GM23338 (cell line): ENCODE data around the gene C1R. TPM values are rescaled to one million over a fixed set of nuclear protein-coding genes. Genes with fewer than 3 reads are reported as not detected.

Experiments
- ATAC-seq: fragments of 200-7000 bp; cut with Tn5 transposase; 3 replicates; pipeline ENCODE4 v1.9.1; 2020
- DNase-seq: peaks from one replicate; pipeline ENCODE4 v3.0.0-alpha.2; 2015; ENCODE audit warnings: low spot score
- H2AFZ ChIP-seq: fragments of 200-600 bp; sonication (generic); 2 replicates; pipeline ENCODE4 v1.8.0; 2016; ENCODE audit warnings: antibody characterized with exemption, mild to moderate bottlenecking, moderate library complexity
- H3F3A ChIP-seq: fragments of 200-600 bp; sonication (generic); replicated peaks from 2 replicates; pipeline ENCODE4 v1.8.0; 2017; ENCODE audit warnings: antibody characterized with exemption, mixed run types, low read depth
- H3K27ac ChIP-seq: fragments of 200-600 bp; sonication (generic); 2 replicates; pipeline ENCODE4 v1.6.1; 2016; ENCODE audit warnings: low read depth
- H3K27me3 ChIP-seq: fragments of 200-600 bp; sonication (generic); 2 replicates; pipeline ENCODE4 v1.8.0; 2016; ENCODE audit warnings: mild to moderate bottlenecking, mixed run types, moderate library complexity; ENCODE audit not compliant: insufficient read depth
- H3K36me3 ChIP-seq: fragments of 200-600 bp; sonication (generic); 2 replicates; pipeline ENCODE4 v1.8.0; 2016; ENCODE audit warnings: mild to moderate bottlenecking; ENCODE audit not compliant: insufficient read depth
- H3K4me1 ChIP-seq: fragments of 200-600 bp; sonication (generic); 2 replicates; pipeline ENCODE4 v1.8.0; 2016; ENCODE audit warnings: mild to moderate bottlenecking, moderate library complexity; ENCODE audit not compliant: insufficient read depth
- H3K4me2 ChIP-seq: fragments of 200-600 bp; sonication (generic); 2 replicates; pipeline ENCODE4 v1.7.1; 2017; ENCODE audit warnings: mixed run types
- H3K4me3 ChIP-seq: fragments of 200-600 bp; sonication (generic); 2 replicates; pipeline ENCODE4 v1.6.1; 2016; ENCODE audit warnings: mixed run types
- H3K79me2 ChIP-seq: fragments of 200-600 bp; sonication (generic); replicated peaks from 2 replicates; pipeline ENCODE4 v1.8.0; 2017; ENCODE audit warnings: mild to moderate bottlenecking; ENCODE audit not compliant: insufficient read depth
- H3K9me2 ChIP-seq: fragments of 200-600 bp; sonication (generic); 2 replicates; pipeline ENCODE4 v1.8.0; 2017; ENCODE audit not compliant: insufficient read depth
- H4K20me1 ChIP-seq: fragments of 200-600 bp; sonication (generic); replicated peaks from 2 replicates; pipeline ENCODE4 v1.8.0; 2017; ENCODE audit warnings: mild to moderate bottlenecking; ENCODE audit not compliant: insufficient read depth
- H3K27ac Mint-ChIP-seq: 2 replicates; pipeline ENCODE4 v1.8.0; 2020; ENCODE audit warnings: inconsistent platforms, mild to moderate bottlenecking, moderate library complexity, mixed read lengths
- H3K27me3 Mint-ChIP-seq: 3 replicates; pipeline ENCODE4 v1.8.0; 2022; ENCODE audit warnings: low read depth, mild to moderate bottlenecking, moderate library complexity, mixed read lengths, inconsistent platforms; ENCODE audit not compliant: insufficient read depth, poor library complexity
- H3K36me3 Mint-ChIP-seq: 3 replicates; pipeline ENCODE4 v1.8.0; 2021; ENCODE audit warnings: low read depth, mild to moderate bottlenecking, inconsistent platforms, moderate library complexity, mixed read lengths
- H3K4me1 Mint-ChIP-seq: 3 replicates; pipeline ENCODE4 v1.8.0; 2020; ENCODE audit warnings: mild to moderate bottlenecking, inconsistent platforms, mixed read lengths
- H3K4me3 Mint-ChIP-seq: 3 replicates; pipeline ENCODE4 v1.8.0; 2021; ENCODE audit warnings: moderate library complexity, mild to moderate bottlenecking, inconsistent platforms, mixed read lengths
- H3K9me3 Mint-ChIP-seq: 3 replicates; pipeline ENCODE4 v1.8.0; 2020; ENCODE audit warnings: moderate library complexity, mild to moderate bottlenecking, inconsistent platforms, mixed read lengths
- EZH2 ChIP-seq: fragments of 200-600 bp; sonication (generic); IDR thresholded peaks from one replicate; pipeline ENCODE4 v1.8.0; 2017; ENCODE audit warnings: antibody characterized with exemption, mild to moderate bottlenecking, low read depth; ENCODE audit not compliant: unreplicated experiment
- NANOG ChIP-seq: IDR thresholded peaks from 2 replicates; pipeline ENCODE4 v1.6.1; 2016; ENCODE audit warnings: antibody characterized with exemption, borderline replicate concordance
- STAT1 ChIP-seq: IDR thresholded peaks from one replicate; pipeline ENCODE4 v1.6.1; 2016; ENCODE audit warnings: antibody characterized with exemption; ENCODE audit not compliant: unreplicated experiment
- ZNF114 ChIP-seq: fragments of 250-450 bp; sonication (Bioruptor Pico); IDR thresholded peaks from 2 replicates; pipeline ENCODE4 v1.5.0; 2020; ENCODE audit warnings: mild to moderate bottlenecking, moderate library complexity
- ZNF331 ChIP-seq: fragments of 250-450 bp; sonication (Bioruptor Pico); IDR thresholded peaks from 2 replicates; pipeline ENCODE4 v1.5.0; 2020; ENCODE audit warnings: low read depth, mild to moderate bottlenecking, moderate library complexity
- polyA plus RNA-seq: library from polyadenylated mRNA; unstranded; fragments of >200 nt; fragmentation: Nextera tagmentation; extraction: Ambion mirVana; gene quantifications from 2 replicates; pipeline ENCODE4 v1.2.1, GENCODE V29; 2016
- total RNA-seq: library from RNA; depleted of rRNA; stranded (reverse); fragments of >200 nt; shearing (Covaris generic); gene quantifications from 2 replicates; pipeline ENCODE4 v1.2.3, GENCODE V29; 2014
- TF ChIP-seq, protein P1 (sequence below): IDR thresholded peaks from 2 replicates; pipeline ENCODE4 v1.6.1; 2016; ENCODE audit warnings: antibody characterized with exemption
- TF ChIP-seq, protein P2 (sequence below): IDR thresholded peaks from one replicate; pipeline ENCODE4 v1.6.1; 2018; ENCODE audit warnings: antibody characterized with exemption; ENCODE audit not compliant: unreplicated experiment
- TF ChIP-seq, protein P3 (sequence below), 2 experiments: fragments of 200-600 bp in 1 of 2; sonication (generic) in 1 of 2; conservative IDR thresholded peaks; 2 replicates each; pipeline versions ENCODE4 v1.5.1 to v1.6.1; 2016 to 2017; ENCODE audit warnings: antibody characterized with exemption in 2 of 2, low read depth in 2 of 2, mild to moderate bottlenecking in 2 of 2, moderate library complexity in 1 of 2

The C1R gene
- total and polyA plus RNA-seq, 2 experiments from 2014 or later = 6.4 to 8.8 TPM

DNA sequence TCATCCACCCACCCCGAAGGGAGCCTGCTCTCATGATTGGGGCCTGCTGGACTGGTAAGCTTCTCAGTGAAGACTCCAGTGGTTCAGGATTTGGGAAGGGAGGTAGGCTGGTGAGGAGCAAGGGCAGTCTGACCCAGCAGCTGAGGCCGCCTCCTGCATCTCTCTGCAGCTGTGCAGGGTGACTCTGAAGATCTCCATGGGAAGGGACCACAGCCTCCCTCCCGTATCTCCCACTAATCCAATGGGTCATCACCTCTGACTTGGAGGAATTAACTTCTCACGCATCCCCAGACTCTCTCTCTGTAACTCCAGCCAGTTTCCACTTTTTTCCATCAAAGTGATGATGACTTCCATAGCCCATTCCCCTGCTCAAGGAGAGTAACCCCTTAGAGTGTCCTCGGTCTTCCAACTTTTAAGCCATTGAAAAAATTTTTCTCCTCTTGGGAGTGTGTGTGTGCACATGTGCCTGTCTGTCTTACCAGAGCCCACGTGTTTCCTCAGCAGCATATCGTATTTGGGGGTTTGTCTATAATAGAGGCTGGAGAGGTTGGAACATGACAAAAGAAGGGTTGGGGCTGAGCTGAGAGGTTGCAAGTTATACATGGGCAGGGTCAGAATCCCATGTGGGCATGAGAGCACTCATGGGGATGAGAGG is 49.2 kb upstream of the C1R start (continued):
- TF ChIP-seq, protein P1, sequence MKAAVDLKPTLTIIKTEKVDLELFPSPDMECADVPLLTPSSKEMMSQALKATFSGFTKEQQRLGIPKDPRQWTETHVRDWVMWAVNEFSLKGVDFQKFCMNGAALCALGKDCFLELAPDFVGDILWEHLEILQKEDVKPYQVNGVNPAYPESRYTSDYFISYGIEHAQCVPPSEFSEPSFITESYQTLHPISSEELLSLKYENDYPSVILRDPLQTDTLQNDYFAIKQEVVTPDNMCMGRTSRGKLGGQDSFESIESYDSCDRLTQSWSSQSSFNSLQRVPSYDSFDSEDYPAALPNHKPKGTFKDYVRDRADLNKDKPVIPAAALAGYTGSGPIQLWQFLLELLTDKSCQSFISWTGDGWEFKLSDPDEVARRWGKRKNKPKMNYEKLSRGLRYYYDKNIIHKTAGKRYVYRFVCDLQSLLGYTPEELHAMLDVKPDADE = no peak
- TF ChIP-seq EZH2 = no peak
- no peak for TF ChIP-seq ZNF114
- TF ChIP-seq, protein P2, sequence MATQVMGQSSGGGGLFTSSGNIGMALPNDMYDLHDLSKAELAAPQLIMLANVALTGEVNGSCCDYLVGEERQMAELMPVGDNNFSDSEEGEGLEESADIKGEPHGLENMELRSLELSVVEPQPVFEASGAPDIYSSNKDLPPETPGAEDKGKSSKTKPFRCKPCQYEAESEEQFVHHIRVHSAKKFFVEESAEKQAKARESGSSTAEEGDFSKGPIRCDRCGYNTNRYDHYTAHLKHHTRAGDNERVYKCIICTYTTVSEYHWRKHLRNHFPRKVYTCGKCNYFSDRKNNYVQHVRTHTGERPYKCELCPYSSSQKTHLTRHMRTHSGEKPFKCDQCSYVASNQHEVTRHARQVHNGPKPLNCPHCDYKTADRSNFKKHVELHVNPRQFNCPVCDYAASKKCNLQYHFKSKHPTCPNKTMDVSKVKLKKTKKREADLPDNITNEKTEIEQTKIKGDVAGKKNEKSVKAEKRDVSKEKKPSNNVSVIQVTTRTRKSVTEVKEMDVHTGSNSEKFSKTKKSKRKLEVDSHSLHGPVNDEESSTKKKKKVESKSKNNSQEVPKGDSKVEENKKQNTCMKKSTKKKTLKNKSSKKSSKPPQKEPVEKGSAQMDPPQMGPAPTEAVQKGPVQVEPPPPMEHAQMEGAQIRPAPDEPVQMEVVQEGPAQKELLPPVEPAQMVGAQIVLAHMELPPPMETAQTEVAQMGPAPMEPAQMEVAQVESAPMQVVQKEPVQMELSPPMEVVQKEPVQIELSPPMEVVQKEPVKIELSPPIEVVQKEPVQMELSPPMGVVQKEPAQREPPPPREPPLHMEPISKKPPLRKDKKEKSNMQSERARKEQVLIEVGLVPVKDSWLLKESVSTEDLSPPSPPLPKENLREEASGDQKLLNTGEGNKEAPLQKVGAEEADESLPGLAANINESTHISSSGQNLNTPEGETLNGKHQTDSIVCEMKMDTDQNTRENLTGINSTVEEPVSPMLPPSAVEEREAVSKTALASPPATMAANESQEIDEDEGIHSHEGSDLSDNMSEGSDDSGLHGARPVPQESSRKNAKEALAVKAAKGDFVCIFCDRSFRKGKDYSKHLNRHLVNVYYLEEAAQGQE = no peak
- TF ChIP-seq, protein P3, sequence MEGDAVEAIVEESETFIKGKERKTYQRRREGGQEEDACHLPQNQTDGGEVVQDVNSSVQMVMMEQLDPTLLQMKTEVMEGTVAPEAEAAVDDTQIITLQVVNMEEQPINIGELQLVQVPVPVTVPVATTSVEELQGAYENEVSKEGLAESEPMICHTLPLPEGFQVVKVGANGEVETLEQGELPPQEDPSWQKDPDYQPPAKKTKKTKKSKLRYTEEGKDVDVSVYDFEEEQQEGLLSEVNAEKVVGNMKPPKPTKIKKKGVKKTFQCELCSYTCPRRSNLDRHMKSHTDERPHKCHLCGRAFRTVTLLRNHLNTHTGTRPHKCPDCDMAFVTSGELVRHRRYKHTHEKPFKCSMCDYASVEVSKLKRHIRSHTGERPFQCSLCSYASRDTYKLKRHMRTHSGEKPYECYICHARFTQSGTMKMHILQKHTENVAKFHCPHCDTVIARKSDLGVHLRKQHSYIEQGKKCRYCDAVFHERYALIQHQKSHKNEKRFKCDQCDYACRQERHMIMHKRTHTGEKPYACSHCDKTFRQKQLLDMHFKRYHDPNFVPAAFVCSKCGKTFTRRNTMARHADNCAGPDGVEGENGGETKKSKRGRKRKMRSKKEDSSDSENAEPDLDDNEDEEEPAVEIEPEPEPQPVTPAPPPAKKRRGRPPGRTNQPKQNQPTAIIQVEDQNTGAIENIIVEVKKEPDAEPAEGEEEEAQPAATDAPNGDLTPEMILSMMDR (conservative IDR thresholded peaks at IDR 0.05; ENCODE audit: low read depth in 2 of 2) = no peak
- TF ChIP-seq NANOG = no peak
- TF ChIP-seq STAT1 = no peak

DNA sequence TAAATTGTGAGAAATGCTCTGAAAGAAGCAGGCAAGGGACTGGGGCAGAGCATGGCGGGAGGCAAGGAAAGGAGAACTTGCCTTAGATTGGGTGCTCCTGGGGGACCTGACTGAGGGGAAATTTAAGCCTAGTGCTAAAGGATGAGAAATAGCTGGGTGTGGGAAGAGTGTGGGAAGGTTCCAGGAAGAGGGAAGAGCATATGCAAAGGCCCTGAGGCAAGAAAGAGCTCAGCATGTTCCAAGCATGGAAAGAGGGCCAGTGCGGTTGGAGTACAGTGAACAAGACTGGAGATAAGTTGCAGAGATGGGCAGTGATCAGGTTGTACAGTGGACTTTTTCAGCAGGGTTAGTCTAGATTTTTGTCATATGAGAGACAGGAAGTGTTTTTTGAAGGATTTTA is 47.0 kb upstream of the C1R start:
- Mint-ChIP-seq H3K27ac (no peak overlapping the region), H3K9me3 (no peaks in the 10 kb centered on the region), H3K27me3 (peaks cover 4% of the 10 kb centered on the region), H3K36me3 (peaks cover 33% of the 10 kb centered on the region), H3K4me1 (no peaks in the 10 kb centered on the region), H3K4me3 (no peak overlapping the region)
- Histone ChIP-seq H3K4me1 (no peaks in the 10 kb centered on the region), H4K20me1 (no peaks in the 10 kb centered on the region; the same call in 1 of the 2 replicates), H3K9me2 (0 out of 2 replicates have a peak, but pooled peaks cover 3% of the 10 kb centered on the region), H3K4me2 (no peak overlapping the region), H3K36me3 (no peaks in the 10 kb centered on the region), H3K27ac (no peak overlapping the region), H2AFZ (no peak overlapping the region), H3K79me2 (no peaks in the 10 kb centered on the region), H3K4me3 (no peak overlapping the region), H3K27me3 (no peaks in the 10 kb centered on the region), H3F3A (no peaks in the 10 kb centered on the region)
- ATAC-seq = no peak
- DNase-seq = no peak
- TF ChIP-seq NANOG (no peak), EZH2 (no peak), ZNF331 (CRISPR knock-in tag) (no peak)
